GM21619 (cell line): ENCODE measurements around the gene PTPRO.

Experiments
- ATAC-seq: cut with Tn5 transposase; IDR thresholded peaks from one replicate; pipeline ENCODE4 v1.9.1; 2021; ENCODE audit not compliant: unreplicated experiment

PTPRO gene

DNA sequence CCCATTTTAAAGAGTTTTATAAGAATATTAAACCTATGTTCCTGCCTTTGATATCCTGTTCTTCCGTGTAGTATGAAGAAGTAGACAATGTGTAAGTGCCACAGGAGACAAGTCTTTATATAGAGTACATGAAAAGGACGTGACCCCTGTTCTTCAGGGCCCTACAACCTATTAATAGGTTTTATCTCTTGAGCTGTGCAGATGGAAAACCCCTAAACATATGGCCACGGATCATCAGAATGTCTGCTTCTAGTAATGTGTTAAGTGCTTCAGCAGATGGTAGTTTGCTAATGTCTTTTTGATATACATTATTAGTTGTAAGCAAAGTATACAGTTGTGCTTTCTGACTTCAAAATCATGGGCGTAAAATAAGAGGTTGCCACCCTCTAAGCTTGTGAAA lies 228.5 kb downstream of the PTPRO start:
- ATAC-seq = no peak

DNA sequence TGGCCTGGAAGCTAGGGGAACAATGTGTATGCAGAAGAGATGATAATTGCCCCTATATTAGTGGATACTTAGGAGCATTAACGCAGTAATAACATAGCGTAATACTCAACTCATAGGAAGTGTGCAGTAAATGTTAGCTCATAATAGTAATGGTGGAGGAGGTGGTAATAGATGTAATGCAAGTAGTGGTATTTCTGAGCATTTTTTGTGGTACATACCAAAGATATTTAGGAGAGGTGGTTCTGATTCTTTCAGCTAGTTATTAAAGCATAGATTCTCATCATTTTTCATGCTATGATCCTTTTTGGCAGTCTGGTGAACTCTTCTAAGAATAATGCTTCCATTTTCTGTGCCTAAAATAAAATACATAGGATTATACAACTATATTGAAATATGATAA lies 233.1 kb downstream of the PTPRO start:
- ATAC-seq = no peak

DNA sequence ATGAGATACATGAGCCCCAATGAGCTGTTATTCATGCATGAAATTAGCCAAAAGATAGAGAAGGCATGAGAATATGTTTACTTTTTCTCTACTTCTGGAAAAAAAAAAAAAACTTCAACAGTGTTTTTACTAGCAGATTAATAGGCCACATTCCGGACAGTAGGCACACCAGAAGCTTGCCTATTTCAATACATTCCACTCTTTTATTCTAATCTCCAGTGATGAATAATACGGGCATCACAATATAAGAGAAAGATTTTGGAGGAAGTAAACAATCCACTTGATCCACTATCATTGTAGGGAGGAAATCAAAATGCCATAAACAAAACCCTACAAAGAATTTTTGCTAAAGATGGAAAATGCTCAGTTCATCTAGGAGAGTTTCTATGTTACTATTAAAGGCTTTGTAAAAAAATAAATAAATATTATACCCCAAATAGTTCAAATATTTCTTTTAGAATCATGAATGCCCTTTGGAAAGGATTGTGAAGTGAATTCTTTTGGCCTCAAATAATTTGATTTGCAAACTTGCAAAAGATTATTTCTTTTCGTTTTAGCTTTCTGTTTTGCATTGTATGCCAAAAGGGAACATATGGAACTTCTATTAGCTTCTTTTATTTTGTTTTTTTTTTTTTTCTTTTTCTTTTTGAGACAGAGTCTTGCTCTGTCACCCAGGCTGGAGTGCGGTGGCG lies 234.2 kb downstream of the PTPRO start:
- ATAC-seq = no peak

DNA sequence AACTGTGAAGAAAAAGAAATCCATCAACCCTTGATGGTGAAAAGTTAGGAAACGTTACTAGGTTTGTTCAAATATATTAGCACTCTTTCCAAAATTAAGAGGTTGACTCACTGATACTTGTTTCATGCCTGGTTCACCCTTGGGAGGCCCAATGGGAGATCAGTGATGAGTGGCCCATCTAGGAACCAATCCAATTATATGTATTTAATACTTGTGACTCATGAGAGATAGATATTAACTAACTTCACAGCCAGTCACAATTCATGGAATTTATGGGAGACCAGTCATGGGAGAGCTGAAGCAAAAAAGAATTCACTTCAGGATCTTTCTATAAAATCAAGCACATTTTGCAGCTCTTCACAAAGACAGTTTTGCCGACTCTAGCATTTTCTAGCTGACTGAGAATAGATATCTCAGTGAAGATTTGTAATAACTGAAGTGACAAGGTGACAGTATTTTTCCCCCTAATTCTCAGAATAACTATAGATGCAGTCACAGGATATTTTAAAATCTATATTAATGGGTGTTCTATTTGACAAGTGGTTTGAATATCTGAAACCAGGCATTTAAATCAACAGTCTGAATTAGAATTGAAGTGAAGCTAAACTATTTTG lies 236.7 kb downstream of the PTPRO start:
- no peak for ATAC-seq

DNA sequence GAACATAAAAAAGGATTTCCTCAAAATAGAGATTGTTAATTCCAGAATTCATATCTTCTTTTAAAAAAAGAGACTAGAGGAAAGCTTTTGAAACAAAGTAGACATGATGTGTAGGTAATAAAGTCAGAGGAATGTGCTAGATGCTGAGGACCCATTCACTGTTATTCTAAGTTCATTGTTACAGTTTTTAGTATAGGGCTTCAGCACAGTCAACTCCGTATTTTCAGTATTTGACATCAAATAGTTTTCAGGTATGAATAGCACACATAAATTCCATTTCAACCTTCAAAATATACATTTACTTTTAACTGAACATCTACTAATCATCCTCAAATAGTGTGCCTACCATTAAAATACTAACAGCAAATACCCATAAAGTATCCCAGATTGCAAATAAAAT lies 239.1 kb downstream of the PTPRO start:
- no peak for ATAC-seq

DNA sequence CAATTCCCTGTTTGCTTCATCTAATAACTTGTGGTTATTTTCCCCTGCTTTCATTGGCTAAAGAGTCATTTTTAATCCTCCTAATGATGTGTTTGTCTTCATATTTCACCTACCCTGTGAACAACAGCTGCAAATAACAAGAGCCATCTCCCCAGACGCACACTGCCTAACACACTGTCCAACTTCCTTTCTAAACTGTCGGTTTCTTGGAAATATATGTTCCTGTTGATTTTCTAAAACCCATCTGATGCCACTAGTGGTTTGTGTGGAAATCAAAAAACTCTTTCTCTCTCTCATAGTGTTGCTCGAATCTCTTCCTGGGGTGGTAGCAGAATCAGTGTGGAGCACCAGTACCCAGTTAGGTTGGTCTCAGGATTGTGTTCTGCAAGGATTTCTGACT lies 240.0 kb downstream of the PTPRO start:
- no peak for ATAC-seq

DNA sequence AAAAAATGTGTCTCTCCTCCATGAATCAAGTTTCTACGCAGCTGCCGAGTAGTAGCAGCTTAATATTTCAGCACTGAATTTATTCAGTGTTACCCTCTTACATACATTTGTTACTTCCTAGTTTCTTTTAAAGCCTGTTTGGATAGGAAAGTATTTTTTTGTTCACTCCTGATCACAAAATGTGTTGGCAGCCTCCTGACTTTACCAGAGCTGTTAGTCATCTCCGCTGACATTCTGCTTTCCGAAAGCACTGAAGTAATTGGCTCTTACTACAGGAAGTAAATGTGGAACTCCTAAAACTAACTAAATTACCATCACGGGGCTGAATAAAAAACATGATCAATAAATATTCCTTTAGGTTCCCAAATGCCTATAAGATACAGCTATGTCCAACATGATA lies 241.4 kb downstream of the PTPRO start:
- peak; percentile 49 for ATAC-seq

DNA sequence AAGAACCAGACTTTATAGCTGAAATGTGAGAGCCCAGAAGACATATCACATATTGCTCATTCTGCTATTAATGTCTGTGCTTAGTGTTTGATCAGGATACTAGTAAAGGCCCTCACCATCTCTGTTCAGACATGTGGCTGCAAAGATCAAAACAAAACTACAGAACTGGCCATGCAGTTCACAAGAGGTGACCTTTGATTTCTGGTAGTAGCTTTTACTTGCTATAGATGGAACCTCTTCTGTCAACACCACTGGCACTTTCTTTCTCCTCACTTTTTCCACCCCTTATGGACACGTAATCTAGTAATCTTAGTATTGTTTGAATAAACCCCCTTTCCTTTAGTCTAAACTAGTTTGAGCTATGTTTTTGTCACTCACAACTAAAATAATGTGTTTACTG lies 252.0 kb downstream of the PTPRO start:
- no peak for ATAC-seq

DNA sequence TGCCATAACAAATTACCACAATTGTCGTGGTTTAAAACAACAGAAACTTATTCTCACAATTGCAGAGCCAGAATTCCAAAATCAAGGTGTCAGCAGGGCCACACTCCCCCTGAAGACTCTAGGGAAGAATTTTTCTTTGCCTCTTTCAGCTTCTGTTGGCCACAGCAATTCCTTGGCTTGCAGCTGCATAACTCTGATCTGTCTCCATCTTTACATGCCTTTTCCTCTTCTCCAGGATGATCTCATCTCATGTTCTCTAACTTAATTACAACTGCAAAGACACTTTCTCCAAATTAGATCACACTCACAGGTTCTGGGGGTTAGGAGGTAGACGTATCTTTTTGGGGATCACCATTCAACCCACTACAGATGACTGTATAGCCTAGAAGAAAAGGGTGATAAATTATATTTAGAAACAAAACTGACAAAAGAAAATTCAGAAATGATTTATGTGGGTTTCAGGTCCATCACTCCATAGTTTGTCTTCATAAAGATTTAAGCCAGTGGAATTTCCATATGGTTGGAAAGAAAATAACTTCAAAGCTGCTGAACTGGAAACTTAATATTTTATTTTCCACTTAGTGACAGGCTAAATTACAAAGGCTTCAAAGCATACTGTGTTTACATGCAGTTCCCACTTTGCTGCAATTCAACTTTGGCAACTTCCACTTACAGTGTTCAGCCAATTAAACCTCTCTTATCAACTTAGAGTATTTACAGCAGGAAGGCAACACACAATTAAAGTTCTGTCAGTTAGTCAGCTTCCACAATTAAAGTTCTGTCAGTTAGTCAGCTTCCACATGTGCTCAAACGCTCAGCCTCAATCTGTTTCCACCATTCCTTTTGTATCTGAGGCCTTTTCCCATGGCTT lies 253.6 kb downstream of the PTPRO start:
- no peak for ATAC-seq

DNA sequence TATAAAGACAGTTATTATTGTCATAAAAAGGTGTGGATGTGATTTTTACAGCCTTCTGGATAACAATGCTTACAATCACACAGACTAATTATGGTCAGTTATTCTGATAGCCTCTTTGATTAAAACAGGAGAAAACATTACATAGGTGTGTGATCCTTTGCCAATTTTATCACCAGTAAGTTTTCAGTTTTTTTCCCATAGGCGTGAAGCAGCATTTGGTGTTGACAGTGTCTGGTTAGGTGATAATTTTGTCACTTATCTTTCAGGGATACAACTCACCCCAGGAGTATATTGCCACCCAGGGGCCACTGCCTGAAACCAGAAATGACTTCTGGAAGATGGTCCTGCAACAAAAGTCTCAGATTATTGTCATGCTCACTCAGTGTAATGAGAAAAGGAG lies 258.1 kb downstream of the PTPRO start:
- ATAC-seq = no peak

DNA sequence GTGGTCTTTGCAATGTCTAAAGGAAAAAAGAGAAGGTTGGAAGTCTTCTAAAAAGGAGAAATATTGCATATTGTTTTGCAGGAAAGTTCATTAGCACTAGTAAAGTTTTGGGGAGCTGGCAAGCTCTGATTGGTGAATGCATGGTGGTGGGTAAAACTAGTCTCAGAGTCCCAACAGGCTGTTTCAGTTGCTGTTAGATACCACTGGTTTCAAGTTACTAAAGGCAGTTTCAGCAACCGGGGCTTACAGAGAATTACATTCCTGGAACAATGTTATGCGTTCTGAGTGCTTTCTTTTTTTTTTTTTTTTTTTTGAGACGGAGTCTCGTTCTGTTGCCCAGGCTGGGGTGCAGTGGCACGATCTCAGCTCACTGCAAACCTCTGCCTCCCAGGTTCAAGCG lies 258.7 kb downstream of the PTPRO start:
- ATAC-seq = no peak

DNA sequence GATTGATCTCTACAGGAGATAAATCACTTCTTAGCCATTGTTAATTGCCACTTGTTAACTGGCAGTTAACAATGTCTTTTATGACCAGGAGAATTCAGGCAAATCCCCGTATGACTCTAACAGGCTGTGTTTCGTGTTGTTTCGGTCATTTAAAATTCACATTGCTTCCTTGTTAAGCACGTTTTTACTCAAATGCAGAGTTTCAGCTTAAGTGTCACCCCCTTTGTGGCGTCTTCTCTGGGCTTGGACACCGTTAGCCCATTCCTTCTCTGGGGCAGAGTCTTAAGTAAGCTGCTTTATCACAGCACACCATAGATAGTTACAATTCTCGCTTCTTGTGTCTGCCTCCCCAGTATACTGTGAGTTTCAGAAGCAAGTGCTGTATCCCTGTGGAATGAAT lies 261.5 kb downstream of the PTPRO start:
- no peak for ATAC-seq

DNA sequence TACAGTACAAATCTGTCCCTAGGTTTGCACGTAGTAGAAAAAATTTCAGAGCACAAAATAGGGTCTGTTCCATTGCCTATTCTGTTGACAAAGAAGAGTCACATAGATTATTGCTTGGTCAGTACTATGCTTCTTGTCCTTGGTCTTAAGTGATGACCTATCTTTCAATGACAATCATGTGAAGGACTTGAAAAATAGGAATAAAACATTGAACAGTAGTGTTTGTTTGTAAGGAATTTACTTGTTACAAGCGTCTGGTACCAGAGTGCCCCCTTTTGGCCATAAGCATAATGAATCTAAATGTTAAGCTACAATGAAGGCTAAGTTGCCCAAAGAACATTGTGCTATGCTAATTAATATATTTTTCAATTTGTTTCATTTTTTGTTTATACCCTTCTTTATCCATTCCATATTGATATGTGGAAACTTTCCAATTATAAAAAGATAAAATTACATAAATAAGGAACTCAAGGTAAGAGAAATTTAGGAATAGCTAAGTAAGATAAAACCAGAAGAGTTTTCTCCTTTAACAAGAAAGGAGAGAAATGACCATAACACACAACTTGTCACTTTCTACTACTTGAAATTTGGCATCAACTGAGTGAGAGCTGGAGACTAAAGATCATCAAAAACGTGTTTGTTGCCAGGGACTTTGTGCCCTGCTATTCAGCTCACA lies 262.2 kb downstream of the PTPRO start:
- ATAC-seq = peak; percentile 52

DNA sequence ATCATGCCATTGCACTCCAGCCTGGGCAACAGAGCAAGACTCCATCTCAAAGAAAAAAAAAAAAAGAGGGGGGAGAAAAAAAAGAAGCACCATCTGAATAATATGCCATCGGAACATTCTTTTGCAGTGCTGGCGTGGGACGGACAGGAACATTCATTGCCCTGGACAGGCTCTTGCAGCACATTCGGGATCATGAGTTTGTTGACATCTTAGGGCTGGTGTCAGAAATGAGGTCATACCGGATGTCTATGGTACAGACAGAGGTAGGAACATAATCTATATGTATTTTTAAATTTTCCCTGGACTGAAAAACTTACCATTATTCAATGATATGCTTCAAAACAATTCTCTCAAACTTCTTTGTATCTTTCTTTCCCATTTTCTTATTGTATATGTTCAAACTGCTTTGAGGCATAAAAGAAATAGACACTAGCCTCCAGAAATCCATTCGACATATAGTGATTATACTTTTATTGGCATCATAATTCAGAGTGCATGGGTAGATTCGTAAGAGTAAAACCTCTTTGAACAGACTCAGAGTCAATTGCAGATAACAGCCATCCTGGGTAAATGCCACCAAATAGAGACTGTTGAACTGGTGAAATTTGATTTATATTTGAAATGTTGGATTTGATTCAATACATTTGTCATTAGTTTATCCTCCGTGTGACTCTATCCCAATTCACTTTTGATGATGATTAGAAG lies 267.2 kb downstream of the PTPRO start:
- no peak for ATAC-seq

DNA sequence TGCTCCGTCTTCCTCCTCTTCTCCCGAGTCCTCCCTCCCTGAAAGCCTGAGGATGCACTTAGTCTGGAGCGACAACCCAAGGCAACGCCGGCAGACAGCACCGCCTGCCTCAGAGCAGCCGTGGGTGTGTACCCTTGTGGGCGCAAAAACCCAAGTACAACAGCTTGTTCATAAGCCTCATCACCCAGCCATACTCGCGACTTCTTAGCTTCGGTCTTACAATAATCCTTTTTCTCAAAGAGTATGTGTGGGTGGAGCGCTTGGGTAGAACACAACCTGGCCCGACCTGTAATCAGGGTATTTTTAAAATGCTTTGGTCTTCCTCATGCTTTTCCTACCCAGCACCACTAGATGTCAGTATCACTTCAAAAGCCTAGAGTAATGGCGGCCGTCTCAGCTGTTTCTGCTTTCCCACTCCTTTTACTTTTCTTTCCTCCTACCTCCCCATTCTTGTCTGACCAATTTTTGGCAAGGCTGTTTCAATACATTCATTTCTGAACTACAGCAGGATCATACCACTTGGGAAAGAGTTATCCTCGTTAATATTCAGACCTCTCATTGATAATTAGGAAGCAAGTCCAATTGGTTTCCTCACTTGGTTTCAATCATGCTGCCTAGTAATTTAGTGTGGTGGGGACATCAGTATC lies 268.0 kb downstream of the PTPRO start:
- ATAC-seq = peak; percentile 92

DNA sequence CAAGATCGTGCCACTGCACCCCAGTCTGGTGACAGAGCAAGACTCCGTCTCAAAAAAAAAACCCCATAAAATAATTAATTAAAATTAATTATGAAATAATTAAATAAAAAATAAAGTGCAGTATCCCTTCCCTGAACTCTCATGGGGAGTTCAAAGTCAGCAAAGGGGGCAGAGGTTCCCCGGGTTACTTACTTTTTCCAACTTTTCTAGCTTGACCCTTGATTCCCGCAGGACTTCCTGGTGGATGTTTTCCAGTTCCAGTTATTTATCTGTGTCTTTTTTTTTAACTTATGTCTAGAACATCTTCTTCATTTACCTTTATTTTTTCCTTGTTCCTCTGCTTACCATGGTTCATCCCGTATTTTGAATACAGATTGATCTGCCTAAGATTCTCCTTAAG lies 269.5 kb downstream of the PTPRO start:
- no peak for ATAC-seq

DNA sequence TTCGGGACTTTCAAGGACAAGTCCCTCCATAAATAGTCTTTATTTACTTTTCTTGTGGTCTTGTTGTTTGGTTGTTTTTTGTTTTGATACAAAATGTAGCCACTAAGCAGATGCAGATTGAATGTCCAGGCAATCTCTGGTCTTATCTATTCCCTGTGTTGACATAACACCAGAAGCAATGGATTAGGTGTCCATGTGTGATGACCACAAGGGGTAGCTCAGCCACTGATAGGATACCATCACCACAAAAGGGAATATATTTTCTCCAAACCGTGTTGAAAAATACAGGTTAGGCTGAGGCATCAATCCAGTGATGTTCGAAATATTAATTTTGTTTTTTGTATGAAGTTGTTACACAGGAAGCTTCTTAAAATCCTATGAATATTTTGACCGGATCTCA lies 270.6 kb downstream of the PTPRO start:
- ATAC-seq = no peak

DNA sequence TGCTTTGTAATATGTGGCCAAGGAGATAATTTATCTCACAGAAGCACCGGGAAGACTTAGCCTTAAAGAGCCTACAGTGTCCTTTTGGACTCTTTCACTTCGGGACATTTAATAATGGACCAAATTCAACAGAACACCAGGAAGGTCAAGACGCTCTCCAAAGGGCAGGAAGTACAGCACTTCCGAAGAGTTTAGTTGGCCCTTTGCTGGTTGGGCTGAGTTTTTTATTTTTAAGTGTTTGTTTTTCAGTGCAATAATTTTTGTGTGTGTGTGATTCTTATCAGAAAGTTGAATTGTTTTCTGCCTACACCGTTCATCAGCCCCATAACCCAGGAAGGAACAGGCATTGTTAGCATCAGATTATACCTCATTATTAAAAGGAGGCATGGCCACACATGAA lies 273.9 kb downstream of the PTPRO start:
- no peak for ATAC-seq

DNA sequence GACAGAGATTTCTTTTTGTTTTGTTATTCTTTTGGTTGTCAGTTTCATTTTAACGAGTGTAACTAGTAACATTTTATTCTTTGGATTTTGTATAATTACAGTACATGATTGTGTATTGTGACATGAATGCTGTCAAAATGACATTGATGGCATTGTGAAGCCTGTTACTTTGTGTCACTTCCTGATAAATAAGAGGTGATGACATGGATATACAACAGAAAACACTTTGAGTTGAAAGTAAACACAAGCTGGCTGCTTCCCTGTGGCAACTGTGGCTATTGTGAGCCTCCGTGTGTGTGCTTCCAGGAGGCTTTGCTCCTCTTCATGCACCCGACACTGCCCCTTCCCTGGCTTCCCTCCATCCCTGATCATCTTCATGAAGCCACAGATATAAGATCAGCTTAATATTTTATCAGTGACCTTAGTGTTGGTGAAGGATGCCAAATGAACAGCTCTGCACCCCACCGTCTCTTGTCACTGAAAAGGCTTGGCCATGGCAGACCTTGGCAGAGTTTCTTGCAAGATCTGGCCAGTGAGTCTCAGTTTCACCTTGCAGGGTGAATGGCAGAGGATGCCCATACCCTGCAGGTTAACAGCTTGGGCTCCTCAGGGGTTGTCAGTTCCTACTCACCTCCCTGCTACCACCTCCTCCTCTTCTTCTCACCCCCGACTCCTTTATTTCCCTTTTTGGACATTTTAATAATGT lies 275.0 kb downstream of the PTPRO start:
- ATAC-seq = no peak
